Measurements from ENCODE around the gene FANCD2. TPM values are rescaled to one million over a fixed set of nuclear protein-coding genes. Genes with fewer than 3 reads are reported as not detected.

Gene FANCD2
- total RNA-seq, 1 donor from 2014 or later, result 6.5 TPM

DNA sequence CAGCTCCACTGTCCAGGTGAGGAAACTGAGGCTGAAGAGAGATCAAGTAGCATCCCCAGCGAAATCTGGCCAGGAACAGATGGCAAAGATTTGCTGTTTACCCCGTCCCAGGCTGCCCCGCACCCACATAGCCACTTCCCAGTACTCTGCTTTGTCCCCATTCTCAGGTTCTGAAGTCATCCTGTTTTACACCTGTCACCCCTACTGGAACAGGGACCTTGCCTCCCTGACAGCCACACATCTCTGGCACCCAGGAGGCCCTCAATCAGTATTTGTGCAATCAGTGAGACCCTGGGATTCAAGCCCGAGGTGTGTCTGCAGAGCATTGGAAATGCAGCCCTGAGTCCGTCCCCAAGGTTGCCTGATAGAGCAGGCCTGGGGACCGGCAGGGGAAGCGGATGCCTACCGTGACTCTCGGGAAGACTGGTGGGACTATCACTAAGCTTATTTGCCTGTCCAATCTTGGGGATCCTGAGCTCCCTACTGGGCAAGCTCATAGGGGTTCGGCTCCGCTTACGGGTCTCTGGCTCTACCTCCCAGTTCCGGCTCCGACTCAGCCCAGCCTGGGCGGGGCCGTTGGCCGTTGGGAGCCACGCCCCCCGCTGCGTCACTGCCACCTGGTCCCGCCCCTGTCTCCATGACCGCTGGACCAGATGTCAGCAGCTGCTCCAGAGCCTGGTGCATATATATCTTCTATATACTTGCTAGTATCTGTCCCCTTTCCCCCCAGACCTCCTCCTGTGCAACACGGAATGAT lies 17.5 kb upstream of the FANCD2 start:
- no peaks in the 10 kb centered on the region for H3K36me3 Mint-ChIP-seq (ENCODE audit: unreplicated experiment)
- no peaks in the 10 kb centered on the region for H3K9me3 Mint-ChIP-seq (ENCODE audit: unreplicated experiment)
- no peaks in the 10 kb centered on the region for H3K27me3 Mint-ChIP-seq (ENCODE audit: unreplicated experiment)
- peaks cover 21% of the 10 kb centered on the region for H3K4me1 Mint-ChIP-seq (ENCODE audit: unreplicated experiment)
- TF ChIP-seq CTCF (IDR thresholded peaks at IDR 0.05), result no peak
- peak; percentile 94 for DNase-seq (ENCODE audit: extremely low spot score, unreplicated experiment)
- H3K27ac Mint-ChIP-seq (ENCODE audit: unreplicated experiment), result peak overlapping the region; percentile 65
- H3K4me3 Mint-ChIP-seq (ENCODE audit: unreplicated experiment), result peak overlapping the region; percentile 72

DNA sequence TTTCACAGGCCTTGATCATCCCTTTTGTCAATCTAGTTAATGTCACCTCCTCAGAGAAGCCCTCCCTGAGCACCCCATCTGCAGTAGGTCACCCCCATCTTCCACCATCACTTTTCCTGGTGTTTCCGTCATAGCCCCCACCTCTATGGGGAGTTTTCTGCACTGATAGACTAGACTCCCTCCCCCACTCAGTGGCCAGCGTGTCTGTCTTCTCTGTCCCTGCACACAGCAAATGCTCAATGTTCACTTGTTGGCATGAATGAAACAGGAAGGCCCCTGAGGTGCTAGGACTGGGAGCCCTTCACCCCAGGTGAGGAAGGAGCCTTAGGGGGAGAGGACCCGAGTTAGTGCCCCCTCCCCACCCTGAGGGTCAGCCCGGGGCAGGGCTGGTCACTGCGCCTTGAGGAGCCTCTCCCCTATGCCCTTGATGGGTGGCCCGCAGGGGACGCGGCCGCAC lies 15.8 kb upstream of the FANCD2 start:
- peaks cover 27% of the 10 kb centered on the region for H3K4me1 Mint-ChIP-seq (ENCODE audit: unreplicated experiment)
- no peaks in the 10 kb centered on the region for H3K36me3 Mint-ChIP-seq (ENCODE audit: unreplicated experiment)

GRCh38 chr3:10010878-10011465 lies 15.3 kb upstream of the FANCD2 start:
- H3K36me3 Mint-ChIP-seq (ENCODE audit: unreplicated experiment), result no peaks in the 10 kb centered on the region
- peak overlapping the region; percentile 74 for H3K4me3 Mint-ChIP-seq (ENCODE audit: unreplicated experiment)
- peaks cover 32% of the 10 kb centered on the region for H3K4me1 Mint-ChIP-seq (ENCODE audit: unreplicated experiment)
- no peak for TF ChIP-seq CTCF (IDR thresholded peaks at IDR 0.05)
- no peaks in the 10 kb centered on the region for H3K27me3 Mint-ChIP-seq (ENCODE audit: unreplicated experiment)
- no peak overlapping the region for H3K27ac Mint-ChIP-seq (ENCODE audit: unreplicated experiment)
- DNase-seq (ENCODE audit: extremely low spot score, unreplicated experiment), result peak; percentile 98
- no peaks in the 10 kb centered on the region for H3K9me3 Mint-ChIP-seq (ENCODE audit: unreplicated experiment)

More for the DNA sequence above, 15.8 kb upstream of the FANCD2 start:
- no peaks in the 10 kb centered on the region for H3K9me3 Mint-ChIP-seq (ENCODE audit: unreplicated experiment)
- TF ChIP-seq CTCF (IDR thresholded peaks at IDR 0.05), result no peak
- H3K4me3 Mint-ChIP-seq (ENCODE audit: unreplicated experiment), result peak overlapping the region; percentile 74
- DNase-seq (ENCODE audit: extremely low spot score, unreplicated experiment), result no peak
- peak overlapping the region; percentile 65 for H3K27ac Mint-ChIP-seq (ENCODE audit: unreplicated experiment)
- no peaks in the 10 kb centered on the region for H3K27me3 Mint-ChIP-seq (ENCODE audit: unreplicated experiment)

DNA sequence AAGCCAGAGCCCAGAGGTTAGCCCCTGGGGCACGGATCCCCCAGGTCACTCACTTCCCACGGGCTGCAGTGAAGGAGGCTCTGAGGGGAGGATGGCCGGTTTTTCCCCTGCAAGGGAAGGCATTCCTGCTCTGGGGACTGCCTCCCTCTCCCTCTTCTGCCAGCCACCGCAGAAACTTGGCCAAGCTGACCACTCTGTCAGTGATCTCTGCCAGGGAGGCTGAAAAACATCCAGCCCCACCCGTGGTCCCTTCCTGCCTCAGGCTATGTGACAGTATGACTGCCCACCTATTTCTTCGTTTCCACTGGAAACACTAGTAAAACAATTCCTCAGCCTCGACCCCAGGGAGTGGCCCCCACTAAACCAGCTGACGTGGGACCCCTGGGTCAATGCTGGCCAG lies 14.6 kb upstream of the FANCD2 start:
- Mint-ChIP-seq H3K36me3 (ENCODE audit: unreplicated experiment) (no peaks in the 10 kb centered on the region), H3K27me3 (ENCODE audit: unreplicated experiment) (no peaks in the 10 kb centered on the region), H3K4me3 (ENCODE audit: unreplicated experiment) (peak overlapping the region; percentile 74), H3K9me3 (ENCODE audit: unreplicated experiment) (no peaks in the 10 kb centered on the region), H3K27ac (ENCODE audit: unreplicated experiment) (no peak overlapping the region), H3K4me1 (ENCODE audit: unreplicated experiment) (peaks cover 37% of the 10 kb centered on the region)
- TF ChIP-seq CTCF (IDR thresholded peaks at IDR 0.05), result no peak
- DNase-seq (ENCODE audit: extremely low spot score, unreplicated experiment), result no peak

- H3K9me3 Mint-ChIP-seq (ENCODE audit: unreplicated experiment), result no peaks in the 10 kb centered on the region
- H3K4me3 Mint-ChIP-seq (ENCODE audit: unreplicated experiment), result no peak overlapping the region
- no peak for TF ChIP-seq CTCF (IDR thresholded peaks at IDR 0.05)
- H3K27ac Mint-ChIP-seq (ENCODE audit: unreplicated experiment), result peak overlapping the region; percentile 1
- no peaks in the 10 kb centered on the region for H3K36me3 Mint-ChIP-seq (ENCODE audit: unreplicated experiment)
- no peaks in the 10 kb centered on the region for H3K27me3 Mint-ChIP-seq (ENCODE audit: unreplicated experiment)
- peaks cover 37% of the 10 kb centered on the region for H3K4me1 Mint-ChIP-seq (ENCODE audit: unreplicated experiment)
- DNase-seq (ENCODE audit: extremely low spot score, unreplicated experiment), result peak; percentile 40
These were observed 14.1 kb upstream of the FANCD2 start for GRCh38 chr3:10012106-10012505.
